ENCODE results near the gene EGLN3. TPM values are rescaled to one million over a fixed set of nuclear protein-coding genes. Genes with fewer than 3 reads are reported as not detected.

The EGLN3 gene
- total RNA-seq, 1 donor from 2014 or later, result 10.5 TPM

DNA sequence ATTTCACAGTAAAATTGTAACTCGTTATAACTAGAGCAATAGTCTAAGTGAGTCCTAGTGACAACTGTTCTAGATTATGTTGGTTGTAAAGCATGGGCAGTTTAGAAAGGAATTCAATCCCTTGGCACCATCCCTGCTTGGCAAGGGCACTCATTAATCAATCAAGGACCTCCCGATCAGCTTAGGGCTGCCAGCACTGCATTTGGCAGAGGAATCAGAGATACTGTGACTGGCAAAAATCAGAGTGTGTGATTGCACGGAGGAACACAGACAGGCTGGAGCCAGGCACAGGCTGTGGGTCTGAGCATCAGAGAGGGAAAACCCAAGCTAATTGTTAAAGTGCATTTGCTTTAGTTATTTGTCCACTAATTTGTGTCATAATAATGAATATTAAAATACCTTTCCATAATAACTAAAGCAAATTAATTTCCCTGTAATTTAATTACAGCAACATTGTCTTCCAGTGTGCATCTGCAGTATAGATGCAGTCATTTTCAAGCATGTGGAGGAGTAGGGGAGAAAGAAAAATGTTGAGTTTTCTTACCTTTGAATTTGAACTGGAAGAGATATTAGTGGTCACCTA is 3.2 kb upstream of the EGLN3 start:
- Histone ChIP-seq H3K27me3 (ENCODE audit: low read depth) (peaks cover 35% of the 10 kb centered on the region), H3K4me3 (no peak overlapping the region), H3K36me3 (no peaks in the 10 kb centered on the region), H3K27ac (no peak overlapping the region), H3K4me1 (peaks cover 18% of the 10 kb centered on the region), H3K9me3 (no peaks in the 10 kb centered on the region)
- intact Hi-C loops (cut with DNase I), result no loop called here
- ATAC-seq (no peak), DNase-seq (no peak)
- TF ChIP-seq CTCF (IDR thresholded peaks at IDR 0.05), result no peak

- no peak overlapping the region for H3K4me3 ChIP-seq
- DNase-seq (no peak), ATAC-seq (no peak)
- no peaks in the 10 kb centered on the region for H3K9me3 ChIP-seq
- no peaks in the 10 kb centered on the region for H3K36me3 ChIP-seq
- peaks cover 35% of the 10 kb centered on the region for H3K27me3 ChIP-seq (ENCODE audit: low read depth)
- no peak overlapping the region for H3K27ac ChIP-seq
- H3K4me1 ChIP-seq, result peaks cover 18% of the 10 kb centered on the region
- intact Hi-C loops (cut with DNase I), result no loop called here
- no peak for TF ChIP-seq CTCF (IDR thresholded peaks at IDR 0.05)
Observed at GRCh38 chr14:33952541-33952940, 1.7 kb upstream of the EGLN3 start.

DNA sequence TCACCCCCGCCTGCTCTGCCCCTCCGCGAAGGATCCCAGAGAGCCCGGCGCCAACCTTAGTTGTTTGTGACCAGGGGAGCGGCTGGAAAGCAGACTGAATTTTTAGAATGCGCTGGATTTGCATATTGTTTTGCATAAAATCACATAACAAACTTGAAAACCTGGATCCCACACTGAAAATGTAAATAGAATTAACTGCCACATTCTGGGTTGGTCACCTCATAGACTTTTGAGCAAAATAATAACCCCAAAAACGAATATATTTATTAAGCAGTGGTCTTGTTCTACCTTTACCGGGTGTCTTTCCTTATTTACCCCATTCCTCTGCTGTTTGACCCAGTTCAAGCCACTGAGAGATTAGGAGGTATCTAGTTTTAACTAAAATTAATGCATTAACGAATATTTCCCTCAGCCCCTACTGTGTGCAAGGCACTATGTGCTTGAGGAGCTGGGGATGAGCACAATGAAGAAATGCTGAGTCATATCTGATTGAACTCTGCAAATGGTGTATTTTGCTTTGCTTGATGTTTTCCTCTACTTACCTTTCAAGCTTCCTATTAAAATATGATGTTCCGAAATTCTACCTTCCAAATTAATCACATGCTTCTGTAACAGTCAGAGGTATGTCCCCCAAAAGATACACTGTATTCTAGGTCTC is 438 bp upstream of the EGLN3 start:
- H3K27ac ChIP-seq, result no peak overlapping the region
- no peaks in the 10 kb centered on the region for H3K36me3 ChIP-seq
- ATAC-seq (no peak), DNase-seq (no peak)
- H3K9me3 ChIP-seq, result no peaks in the 10 kb centered on the region
- H3K4me1 ChIP-seq, result peaks cover 18% of the 10 kb centered on the region
- intact Hi-C loops (cut with DNase I), result no loop called here
- peak overlapping the region; percentile 66 for H3K4me3 ChIP-seq
- TF ChIP-seq CTCF (IDR thresholded peaks at IDR 0.05), result no peak
- H3K27me3 ChIP-seq (ENCODE audit: low read depth), result peaks cover 37% of the 10 kb centered on the region

DNA sequence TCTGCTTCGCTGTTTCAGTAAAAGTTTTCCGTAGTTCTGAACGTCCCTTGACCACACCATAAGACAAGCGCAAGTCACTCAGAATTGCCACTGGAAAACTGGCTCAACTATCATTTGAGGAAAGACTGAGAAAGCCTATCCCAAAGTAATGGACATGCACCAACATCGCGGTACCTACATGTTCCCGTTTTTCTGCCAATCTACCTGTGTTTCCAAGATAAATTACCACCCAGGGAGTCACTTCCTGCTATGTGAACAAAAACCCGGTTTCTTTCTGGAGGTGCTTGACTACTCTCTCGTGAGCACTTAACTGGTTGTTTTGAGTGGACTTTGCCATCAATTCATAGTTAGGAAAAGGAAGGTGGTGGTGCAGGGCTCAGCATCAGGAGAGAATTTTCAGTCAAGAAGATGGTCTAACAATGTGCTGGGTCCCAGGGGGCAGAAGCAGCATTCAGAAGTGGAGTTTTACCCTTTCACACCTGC is 1.4 kb downstream of the EGLN3 start:
- H3K27me3 ChIP-seq (ENCODE audit: low read depth), result peaks cover 37% of the 10 kb centered on the region
- ATAC-seq, result no peak
- intact Hi-C loops (cut with DNase I), result no loop called here
- peaks cover 18% of the 10 kb centered on the region for H3K4me1 ChIP-seq
- no peaks in the 10 kb centered on the region for H3K9me3 ChIP-seq
- TF ChIP-seq CTCF (IDR thresholded peaks at IDR 0.05), result no peak
- peak overlapping the region; percentile 66 for H3K4me3 ChIP-seq
- H3K27ac ChIP-seq, result no peak overlapping the region
- no peaks in the 10 kb centered on the region for H3K36me3 ChIP-seq
- no peak for DNase-seq

DNA sequence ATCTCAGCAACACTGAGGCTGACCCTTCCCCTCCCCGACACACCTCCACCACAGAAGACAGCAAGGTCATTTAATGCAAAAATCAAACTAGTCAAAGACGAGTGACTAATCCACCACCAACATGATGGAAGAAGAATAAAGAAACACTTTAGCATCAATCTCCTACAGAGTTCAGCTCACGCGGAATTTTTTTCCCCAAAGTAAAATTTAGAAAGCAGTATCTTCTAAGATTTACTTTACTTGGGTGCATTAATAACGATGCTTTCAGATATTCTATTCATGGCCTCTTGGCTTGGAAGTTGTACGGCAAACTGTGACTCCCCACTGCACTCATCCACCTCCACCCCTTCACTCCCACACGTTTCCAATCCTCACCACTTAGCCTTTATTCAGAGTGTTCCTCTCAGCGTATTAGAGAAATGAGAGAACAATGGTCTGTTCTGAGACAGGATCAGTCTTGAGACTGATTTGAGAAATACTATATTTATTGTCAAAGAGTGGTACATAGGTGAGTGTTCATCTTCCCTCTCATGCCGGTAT is 1.9 kb downstream of the EGLN3 start:
- no peak for TF ChIP-seq CTCF (IDR thresholded peaks at IDR 0.05)
- ATAC-seq (no peak), DNase-seq (no peak)
- Histone ChIP-seq H3K27ac (no peak overlapping the region), H3K4me1 (peaks cover 18% of the 10 kb centered on the region), H3K36me3 (no peaks in the 10 kb centered on the region), H3K27me3 (ENCODE audit: low read depth) (peaks cover 37% of the 10 kb centered on the region), H3K9me3 (no peaks in the 10 kb centered on the region), H3K4me3 (peak overlapping the region; percentile 66)
- intact Hi-C loops (cut with DNase I), result no loop called here
